Measurements from ENCODE around the gene PIEZO2.
A peak's percentile ranks its signal among the peaks of the same experiment; 100 is the strongest.
"Not testable (repeated sequence)": the region's sequence is repeated elsewhere in the genome, so short reads cannot be mapped to it uniquely, and the experiment has no call there.

PIEZO2 gene

DNA sequence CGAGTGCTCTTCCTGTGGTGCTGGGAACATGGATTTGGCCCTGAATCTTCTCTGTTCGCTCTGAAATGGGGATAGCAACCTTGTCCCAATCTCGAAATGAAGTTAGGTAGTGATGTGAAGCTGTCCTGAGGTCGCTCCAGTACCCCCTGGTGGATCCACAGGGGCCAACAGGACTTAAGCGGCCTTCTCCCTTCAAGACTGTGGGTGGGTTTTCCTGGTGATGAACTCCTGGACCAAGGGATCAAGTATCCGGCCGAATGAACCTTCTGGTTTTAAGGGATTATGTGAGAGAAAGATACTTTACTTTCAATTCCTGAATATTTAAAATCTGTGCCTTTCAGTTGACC is 467.0 kb downstream of the PIEZO2 start:
- no peak for DNase-seq (ENCODE audit: low read depth)

DNA sequence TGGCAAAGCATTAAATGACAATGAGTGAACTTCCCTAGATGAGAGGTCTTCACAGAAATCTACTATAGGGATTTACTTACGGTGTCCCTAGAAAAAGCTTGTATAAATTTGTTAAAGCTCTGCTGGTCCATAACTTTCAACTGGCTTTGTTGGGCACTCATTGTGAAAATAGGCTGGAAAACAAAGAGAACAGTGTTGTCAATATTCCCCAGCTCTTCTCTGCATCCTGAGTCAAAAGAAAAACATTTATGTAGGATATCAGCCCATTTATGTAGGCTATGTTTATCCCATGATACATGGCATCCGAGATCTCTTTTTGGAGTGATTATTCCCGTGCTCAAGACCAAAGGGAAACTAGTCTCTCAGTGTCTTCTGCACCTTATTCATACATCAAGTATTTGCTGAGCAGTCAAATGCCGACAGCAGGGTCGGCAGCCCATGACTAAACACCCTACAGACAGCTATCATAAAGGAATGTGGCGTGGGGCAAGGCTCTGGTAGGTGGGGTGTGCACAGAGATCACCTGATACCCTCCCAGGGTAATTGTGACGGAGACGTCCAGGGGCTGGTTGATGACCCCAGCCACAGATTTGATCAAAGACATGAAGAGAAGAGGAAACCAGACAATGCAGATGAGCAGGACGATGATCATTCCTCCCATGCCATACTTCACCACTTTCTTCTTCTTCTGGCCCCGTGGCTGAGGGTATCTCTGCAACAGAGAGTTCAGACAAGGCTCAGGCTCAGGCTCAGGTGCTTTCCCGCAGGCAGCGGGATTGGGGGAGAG is 467.6 kb downstream of the PIEZO2 start:
- DNase-seq (ENCODE audit: low read depth): no peak

DNA sequence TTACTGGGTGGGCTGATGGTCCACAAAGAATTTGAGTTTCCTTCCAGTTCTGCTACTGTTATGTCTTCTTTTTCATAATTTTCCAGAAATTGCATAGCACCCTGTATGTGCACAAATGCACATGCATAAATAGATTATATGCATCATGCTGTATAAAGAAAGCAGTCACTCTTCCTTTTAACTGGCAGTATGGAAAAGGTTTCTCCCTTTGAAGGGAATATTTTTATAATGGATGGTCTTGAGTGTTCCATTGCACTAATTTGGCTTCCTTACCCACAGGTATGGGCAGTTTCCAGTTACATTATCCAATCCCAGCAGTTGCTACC is 469.1 kb downstream of the PIEZO2 start:
- DNase-seq (ENCODE audit: low read depth): no peak

DNA sequence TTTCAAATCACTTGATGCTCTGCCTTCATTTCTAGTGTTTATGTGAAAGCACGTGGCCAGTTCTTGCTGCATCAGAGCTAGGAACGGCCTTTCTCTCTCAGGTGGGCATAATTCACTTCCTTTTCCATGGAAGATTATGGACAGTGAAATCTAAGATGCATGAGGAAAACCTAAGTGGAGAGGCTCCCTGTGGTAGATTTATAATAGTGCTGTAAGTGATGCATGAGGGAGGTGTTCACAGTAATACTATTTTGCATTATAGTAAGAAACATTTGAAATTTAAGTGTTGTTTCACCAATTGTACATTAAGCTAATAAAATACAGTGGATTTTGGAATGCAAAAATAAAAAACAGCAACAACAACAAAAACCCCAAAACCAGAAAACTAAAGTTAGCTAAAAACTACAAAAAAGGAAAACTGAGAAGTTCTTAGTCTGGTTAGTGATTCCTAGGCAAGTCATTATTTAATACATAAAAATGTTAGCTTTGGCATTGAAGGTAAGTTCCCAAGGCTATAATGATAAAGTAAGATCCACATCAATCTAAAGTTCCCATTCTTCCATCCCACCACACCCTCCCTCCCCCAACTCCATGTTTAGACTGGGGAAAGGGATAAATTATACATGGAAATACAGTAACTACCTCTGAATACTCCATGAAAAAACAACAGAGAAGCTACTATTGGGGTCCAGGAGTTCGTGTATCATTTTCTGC is 469.7 kb downstream of the PIEZO2 start:
- no peak for DNase-seq (ENCODE audit: low read depth)

DNA sequence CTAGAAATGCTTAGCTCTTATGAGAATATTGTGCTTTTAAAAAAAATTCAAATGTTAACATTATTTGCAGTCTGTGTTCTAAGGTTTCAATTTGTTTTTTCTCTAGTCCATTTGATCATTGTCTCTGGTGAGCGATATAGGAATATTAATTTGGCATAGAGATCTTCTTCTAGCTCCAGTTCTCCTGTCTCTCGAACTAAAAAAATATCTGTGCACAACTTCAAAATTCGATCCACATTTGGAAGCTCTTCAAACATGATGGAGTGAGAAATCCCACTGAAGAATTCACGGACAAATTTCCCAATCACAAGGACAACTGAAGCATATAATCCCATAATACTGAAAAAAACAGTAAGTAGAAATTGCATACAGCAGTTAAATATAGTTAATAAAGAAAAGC is 477.9 kb downstream of the PIEZO2 start:
- DNase-seq (ENCODE audit: low read depth): no peak

DNA sequence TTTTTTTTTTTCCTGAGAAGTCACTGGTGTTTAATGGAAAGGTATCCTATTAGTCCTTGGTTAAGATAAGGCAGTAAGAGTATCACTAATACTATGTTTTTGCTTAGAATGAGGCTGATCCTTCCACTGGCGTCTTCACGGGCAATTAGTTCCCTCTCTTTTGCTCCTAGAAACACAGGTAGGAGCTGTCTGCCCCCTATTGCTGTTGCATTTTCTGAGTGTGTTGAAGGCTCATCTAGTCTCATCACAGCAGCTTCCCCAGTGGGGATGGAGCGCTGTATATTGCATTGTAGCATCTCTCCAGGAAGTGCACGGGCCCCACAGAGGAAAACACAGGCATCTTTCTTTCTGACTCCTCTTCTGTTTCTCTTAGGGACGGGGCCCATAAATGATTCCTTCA is 478.5 kb downstream of the PIEZO2 start:
- DNase-seq (ENCODE audit: low read depth): no peak

DNA sequence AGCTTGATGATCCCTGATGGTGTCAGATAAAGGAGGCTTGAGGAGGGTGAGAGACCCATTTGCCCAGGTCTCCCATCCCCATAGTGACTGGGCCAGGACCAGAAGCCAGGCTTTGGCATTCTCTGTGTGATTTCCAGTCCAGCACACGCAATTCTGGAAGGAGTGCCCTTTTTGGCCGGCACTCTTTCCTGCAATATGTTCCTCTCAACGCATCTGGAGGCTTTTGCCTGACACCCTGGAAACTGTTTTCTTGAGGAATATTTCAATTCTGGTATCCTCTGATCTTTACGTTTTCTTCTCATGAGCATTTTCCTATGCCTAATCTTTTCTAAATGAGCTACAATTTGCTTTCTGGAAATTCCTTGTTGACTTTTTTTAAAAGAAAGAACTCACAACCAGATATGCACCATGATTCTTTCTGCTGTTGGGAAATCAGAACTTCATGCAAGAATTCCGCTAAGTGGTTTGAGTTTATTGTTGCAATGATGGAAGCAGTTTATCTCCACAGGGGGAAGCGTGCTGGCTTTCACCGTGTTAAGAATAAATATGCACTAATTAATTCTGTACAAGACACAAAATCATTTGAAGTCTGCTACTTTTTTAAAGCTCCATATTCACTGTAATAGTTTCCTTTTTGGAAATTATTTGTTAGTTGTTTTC is 479.8 kb downstream of the PIEZO2 start:
- DNase-seq (ENCODE audit: low read depth): no peak

DNA sequence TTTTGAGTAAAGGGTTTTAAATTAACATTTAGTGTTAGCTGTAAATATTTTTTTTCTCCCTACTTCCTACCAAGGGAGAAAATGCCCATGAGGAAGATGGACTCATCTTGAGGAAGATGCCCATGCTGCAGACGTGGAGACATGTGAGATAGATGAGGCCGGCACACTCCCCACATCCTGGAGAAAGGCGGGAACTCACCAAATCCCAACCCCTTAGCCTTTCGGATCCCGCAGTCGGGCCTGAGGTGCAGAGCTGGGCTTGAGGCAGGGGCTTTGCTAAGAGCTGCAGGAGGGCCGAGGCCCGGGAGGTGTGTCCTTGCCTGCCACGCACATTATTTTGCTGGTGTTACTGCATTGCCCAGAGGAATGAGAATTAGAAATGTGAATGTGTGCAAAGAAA is 485.6 kb downstream of the PIEZO2 start:
- no peak for DNase-seq (ENCODE audit: low read depth)

DNA sequence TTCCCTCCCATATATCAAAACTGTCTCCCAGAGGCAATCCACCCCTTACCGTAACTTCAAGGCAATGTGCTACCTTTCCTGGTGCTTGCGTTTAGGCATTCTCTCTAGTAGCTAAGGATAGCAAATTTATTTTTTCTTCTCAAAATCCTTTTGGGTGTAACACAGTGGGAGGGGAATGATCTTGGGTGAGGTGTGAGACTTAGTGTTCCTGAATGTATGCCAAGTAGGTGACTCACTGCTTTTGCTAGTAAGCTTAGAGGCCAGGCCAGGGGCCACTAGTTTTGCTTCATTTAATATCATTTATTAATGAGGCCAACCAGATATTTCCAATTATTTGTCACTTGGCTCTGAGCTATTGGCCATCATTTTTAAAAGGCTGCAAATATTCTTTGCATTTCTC is 488.1 kb downstream of the PIEZO2 start:
- DNase-seq (ENCODE audit: low read depth): no peak

DNA sequence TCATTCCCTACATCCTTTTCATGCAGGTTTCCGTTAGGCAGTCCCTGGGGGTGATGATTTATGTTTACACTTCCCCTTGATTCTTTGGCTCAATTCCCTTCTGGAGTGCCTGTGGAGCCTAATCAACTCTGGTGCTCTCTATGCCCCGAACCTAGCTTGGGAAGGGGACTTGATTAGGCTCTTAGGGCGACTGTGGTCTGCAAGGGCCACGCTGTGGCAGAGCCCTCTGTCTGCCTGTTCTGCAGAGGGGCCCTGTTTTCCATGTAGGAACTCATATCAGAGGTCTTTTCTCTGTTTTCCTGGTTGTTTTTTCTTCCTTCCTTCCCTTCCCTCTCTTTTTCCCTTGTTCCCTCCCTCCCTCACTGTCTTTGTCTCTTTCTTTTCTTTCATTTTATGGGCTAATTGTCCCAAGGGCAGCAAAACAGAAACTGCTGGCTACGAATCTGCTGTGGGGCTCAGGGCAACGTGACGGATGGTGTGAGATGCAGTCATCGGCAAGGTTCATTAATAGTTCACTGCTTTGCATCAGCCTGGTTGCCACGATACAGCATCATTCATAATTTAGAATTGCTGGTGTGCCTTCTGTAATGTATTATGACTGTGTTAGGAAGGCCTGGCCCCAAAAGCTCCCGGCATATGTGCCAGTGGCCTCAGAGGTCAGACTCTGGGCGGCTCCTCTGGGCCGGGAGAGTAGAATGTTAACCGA is 489.0 kb downstream of the PIEZO2 start:
- DNase-seq (ENCODE audit: low read depth): peak; percentile 51

DNA sequence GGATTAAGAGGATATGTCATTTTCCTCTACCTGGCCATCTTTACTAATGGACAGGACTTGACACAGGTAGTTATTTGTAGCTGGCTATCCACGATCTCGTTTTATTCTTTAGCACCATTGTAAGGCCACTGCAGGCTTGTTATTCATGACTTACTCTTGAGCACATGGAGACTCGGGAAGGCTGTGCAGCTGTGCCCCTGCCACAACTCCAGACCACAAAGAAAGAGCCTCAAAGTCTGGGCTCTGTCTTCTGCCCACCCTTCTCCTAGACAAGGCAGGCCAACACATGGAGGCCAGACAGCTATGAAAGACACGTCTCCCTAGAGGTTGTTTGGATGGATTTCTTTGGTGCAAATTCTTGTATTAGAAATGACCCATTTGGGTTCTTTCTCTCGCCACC is 489.8 kb downstream of the PIEZO2 start:
- no peak for DNase-seq (ENCODE audit: low read depth)

DNA sequence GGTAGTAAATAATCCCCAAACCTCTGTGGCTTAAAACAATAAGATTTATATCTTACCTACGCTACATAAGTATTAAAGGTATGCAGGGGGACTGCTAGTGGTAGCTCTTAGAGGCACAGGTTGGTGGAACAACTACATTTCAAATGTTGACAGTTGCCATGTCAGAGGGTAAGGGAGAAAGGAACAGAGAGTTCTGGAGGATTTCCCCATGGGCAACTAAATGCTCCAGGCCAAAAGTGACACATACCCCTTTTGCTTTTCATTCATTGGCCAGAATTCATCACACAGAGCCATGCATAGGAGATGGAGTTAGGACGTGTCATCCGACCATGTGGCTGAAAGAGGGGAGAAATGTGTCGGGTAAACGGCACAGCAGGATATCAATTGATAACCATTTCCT is 490.4 kb downstream of the PIEZO2 start:
- DNase-seq (ENCODE audit: low read depth): no peak

DNA sequence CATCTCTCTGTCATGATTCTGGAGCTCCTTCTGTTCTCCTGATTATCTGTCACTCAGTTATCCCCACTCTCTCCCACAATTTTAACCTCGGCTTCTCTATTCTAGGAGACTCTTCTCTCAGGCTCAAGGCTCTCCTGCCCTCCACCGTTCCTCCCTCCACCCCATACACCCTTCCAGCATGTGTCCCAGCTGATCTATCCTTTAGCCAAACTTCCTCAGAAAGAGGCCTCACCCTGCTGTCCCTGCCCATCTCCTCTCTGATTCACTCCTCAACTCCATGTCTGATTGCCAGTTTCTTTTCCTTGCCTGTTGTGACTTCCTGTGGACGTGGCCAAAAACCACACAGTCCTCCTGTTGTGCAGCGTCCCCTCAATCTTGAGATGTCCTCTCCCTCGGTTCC is 505.4 kb downstream of the PIEZO2 start:
- DNase-seq (ENCODE audit: low read depth): not testable (repeated sequence)

DNA sequence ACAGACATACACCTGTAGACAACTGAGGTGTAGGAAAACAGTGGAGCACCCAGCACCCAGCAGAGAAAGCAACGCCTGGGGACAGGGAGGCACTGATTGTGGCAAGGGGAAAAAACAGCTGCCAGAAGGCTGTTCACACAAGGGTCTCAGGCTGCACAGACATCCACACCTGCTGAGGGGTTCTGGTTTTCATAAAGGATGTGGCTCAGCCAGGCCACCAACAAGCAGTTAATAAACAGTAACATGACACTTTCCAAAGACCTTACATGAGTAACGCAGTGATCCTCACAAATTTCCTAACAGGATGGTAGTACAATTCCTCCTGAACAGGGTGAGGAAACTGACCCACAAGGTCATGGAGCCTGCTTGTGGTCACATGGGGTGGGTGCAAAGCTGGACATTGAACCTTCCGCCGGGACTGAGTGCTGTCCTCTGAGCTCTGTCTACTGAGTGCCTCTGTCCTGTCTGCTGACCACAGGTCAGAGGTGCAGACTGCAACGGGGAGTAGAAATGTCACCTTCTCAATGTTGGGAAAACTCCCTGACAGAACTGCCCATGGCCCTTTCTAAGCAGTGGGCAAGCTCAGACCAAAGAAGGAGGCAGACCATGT is 506.3 kb downstream of the PIEZO2 start:
- not testable (repeated sequence) for DNase-seq (ENCODE audit: low read depth)

DNA sequence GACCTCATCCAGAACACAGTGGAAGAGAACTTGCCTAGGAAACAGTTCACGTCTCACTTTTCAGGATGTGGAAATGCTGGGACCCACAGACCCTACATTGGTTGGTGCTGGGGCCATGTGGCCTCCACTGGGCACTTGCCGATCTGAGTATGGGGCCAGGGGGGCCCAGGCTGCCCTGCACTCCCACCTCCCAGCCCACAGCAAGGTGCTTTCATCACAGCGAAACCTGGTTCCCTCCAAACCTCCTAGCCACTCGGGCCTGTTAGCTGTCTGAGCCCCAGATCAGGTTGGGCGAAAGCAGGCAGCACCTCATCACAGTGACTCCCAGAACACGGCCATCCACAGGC is 510.9 kb downstream of the PIEZO2 start:
- not testable (repeated sequence) for DNase-seq (ENCODE audit: low read depth)

DNA sequence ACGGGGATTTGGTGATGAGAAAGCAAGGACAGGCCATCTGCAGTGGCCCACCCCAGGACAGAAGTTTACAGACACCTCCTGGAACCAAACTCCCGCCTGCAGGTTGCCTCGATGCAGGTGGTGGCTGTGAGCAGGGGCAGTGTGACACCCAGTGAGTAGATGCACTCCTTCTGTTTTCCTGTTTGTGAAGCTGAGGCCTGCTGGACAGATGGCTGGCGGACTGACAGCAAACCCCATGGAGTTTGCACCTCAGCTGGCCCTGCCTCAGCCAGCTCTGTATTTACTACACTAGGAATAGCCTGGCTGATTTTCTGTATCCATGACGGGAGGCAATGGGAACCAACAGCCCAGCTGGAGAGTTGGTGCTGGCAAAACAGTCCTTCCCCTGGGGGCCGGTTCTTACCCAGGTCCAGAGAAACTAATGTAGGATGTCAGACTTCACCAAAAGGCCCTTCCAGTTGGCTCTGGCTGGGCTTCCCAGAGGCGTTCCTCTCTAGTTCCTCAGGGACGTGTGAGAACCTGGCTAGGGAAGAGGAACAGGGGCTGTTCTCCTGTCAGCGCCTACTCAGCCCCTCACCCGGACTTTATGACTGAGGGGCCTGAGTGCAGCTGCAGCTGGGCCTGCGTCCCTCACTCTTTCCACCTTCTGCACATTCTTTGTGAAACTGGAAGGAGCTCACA is 511.4 kb downstream of the PIEZO2 start:
- DNase-seq (ENCODE audit: low read depth): not testable (repeated sequence)

DNA sequence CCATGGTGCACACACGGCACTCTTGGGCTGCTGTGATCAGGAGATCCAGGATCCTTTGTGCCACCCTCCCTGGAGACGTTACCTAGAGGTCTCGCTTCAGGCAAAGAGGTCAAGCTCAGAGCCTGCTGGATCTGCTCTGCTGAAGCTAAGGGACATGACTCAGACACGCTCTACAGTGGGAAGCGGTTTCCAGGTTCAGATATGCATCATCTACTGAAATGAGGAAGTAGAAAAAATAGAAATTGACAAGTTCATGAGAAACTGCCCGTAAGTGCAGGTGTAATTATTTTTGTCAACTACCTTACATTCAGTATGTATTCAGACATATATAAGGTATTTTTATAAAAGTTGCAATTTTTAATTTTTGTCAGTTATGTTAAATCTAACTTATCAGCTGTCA is 520.3 kb downstream of the PIEZO2 start:
- not testable (repeated sequence) for DNase-seq (ENCODE audit: low read depth)

DNA sequence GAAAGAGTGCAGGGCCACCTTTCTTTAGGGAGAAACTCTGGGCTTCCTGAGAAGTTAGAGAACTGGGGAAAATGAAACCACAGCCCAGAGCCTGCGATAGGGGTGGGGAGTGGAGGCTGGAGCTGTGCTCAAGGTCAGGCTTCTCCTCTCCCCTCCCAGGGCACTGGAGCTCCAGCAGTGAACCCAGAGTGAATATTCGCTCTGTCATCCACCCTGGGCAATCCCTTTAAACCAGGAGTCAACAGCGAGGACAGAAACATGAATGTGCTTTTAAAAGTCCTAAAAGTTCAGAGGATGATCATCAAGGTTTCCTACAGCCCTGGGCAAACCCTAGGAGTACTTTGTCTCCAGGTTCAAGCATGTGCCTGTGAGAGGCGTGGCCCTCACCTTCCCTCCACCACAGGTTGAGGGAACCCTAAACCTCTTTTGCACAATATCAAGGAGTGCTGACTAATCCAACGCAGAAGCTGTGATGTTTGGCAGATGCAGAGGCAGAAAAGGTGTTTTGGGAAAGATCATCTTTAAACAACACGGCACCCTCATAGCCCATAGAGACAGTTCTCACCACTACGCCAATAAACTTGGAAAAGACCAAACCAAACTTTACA is 522.7 kb downstream of the PIEZO2 start:
- not testable (repeated sequence) for DNase-seq (ENCODE audit: low read depth)

DNA sequence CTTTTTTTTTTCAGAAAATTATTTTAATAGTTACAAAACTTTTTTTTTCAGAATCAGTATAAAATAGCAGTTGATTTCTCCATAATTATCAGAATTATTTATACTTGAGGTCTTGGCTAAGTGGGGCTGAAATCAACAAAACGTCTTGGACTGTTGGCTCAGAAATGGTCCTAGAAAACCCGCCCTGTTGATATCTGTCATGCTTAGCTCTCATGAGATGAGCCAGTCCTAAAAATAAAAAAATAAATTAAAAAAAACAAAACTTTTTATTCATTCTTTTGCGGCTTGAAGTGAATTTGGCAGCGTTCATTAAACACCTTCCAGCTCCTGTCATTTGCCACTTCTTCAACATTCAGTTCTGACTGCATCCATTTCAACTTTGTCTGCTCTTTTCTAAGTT is 525.8 kb downstream of the PIEZO2 start:
- not testable (repeated sequence) for DNase-seq (ENCODE audit: low read depth)

DNA sequence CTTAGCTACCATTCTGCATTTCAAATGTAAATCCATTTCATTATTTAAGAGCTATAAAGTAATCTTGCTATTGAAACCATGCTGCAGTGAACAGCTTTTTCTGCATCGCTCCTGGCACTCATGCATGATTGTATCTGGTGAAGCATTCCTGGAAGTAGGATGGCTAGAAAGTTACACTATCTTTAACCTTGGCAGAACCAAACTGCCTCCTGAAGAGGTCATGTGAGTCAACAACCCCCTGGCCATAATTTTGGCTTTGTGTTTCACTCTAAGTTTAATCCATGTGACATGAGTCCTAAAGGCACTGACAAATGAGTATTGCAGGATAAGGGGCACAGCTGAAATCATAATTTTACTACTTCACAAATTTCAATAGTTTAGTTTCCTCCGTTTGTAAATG is 526.4 kb downstream of the PIEZO2 start:
- not testable (repeated sequence) for DNase-seq (ENCODE audit: low read depth)

DNA sequence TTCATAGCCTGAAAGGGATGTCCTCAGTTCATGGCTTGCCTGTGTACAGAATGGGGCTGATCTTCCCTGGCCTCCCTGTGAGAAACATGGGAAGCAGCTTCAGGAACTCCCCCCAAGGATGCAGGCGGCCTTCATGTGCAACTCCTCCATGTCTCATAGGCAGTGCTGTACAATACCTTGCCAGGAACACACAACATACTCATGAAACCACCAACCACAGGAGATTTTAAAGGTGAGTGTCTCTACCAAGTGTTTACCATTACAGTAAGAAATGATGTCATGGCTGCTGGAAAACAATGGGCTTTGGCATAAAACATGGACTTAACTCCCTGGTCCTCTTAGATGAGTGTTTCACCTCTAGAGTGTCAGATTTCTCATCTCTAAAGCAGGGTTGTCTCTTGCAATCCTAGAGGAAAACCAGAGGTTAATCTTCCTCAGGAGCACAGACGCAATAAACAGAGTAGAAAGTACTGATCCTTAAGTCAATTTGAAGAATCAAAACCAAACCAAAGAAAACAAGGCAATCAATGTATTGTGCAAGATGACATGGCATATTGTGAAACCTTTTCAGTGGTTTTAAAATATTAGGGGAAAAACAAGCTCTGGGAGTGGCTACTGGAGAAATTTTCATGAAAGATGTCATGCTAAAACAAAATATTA is 528.6 kb downstream of the PIEZO2 start:
- DNase-seq (ENCODE audit: low read depth): peak; percentile 1
